ENCODE results near the gene FADS2. TPM values are rescaled to one million over a fixed set of nuclear protein-coding genes. Genes with fewer than 3 reads are reported as not detected.

FADS2 gene
- total RNA-seq, 1 experiment from 2014 or later: 17.1 TPM

- ChIA-PET CTCF (no interaction called here), POLR2A (no interaction called here), RAD21 (ENCODE audit: low non-redundant PET in 1 of 2, low total read pairs in 2 of 2, uncharacterized antibody in 2 of 2, unreplicated experiment in 2 of 2) (no interaction called here)
- BruUV-seq (replicated peaks): no TSS peak
- H3K9me3 ChIP-seq (ENCODE audit: control insufficient read depth in 1 of 2, insufficient read depth in 1 of 2, low read depth in 1 of 2, low read length in 2 of 2): no peaks in the 10 kb centered on the region
- intact Hi-C loops (cut with micrococcal nuclease): no loop called here
- H3K36me3 ChIP-seq (ENCODE audit: control insufficient read depth in 1 of 2, insufficient read depth in 2 of 2, low read length in 2 of 2): no peaks in the 10 kb centered on the region
- no peak for ATAC-seq
- no peaks in the 10 kb centered on the region for H3K4me1 ChIP-seq (ENCODE audit: control insufficient read depth in 1 of 2, insufficient read depth in 2 of 2, low read length in 2 of 2)
- no peaks in the 10 kb centered on the region for H4K20me1 ChIP-seq (ENCODE audit: insufficient read depth)
- no peak overlapping the region for H3K4me3 ChIP-seq (replicated peaks in 1 of 2; ENCODE audit: low read depth in 1 of 2, low read length in 2 of 2)
- no peak overlapping the region for H3K4me2 ChIP-seq (ENCODE audit: low read length)
- no peak overlapping the region for H2AFZ ChIP-seq (ENCODE audit: low read depth, low read length, poor library complexity, severe bottlenecking)
- no peak overlapping the region for H3K27ac ChIP-seq (ENCODE audit: low read depth, low read length)
- TF ChIP-seq ELF1 (IDR thresholded peaks at IDR 0.05; ENCODE audit: borderline replicate concordance, low read depth): no peak
- no peak for TF ChIP-seq SP1 (IDR thresholded peaks at IDR 0.05; ENCODE audit: low read depth)
- TF ChIP-seq REST (IDR thresholded peaks at IDR 0.05; ENCODE audit: low read depth): no peak
- TF ChIP-seq ZFX (IDR thresholded peaks at IDR 0.05): no peak
- TF ChIP-seq, protein P1, sequence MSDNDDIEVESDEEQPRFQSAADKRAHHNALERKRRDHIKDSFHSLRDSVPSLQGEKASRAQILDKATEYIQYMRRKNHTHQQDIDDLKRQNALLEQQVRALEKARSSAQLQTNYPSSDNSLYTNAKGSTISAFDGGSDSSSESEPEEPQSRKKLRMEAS (IDR thresholded peaks at IDR 0.05): no peak
- TF ChIP-seq EZH2phosphoT487 (IDR thresholded peaks at IDR 0.05; ENCODE audit: borderline replicate concordance): no peak
- TF ChIP-seq YY1 (IDR thresholded peaks at IDR 0.05; ENCODE audit: extremely low read depth, insufficient replicate concordance, low read depth, low read length): no peak
- no peak for TF ChIP-seq SIN3A (IDR thresholded peaks at IDR 0.05; ENCODE audit: low read depth)
- TF ChIP-seq ATF3 (IDR thresholded peaks at IDR 0.05): no peak
- no peak for TF ChIP-seq EGR1 (IDR thresholded peaks at IDR 0.05; ENCODE audit: low read depth)
- TF ChIP-seq CTCF (IDR thresholded peaks at IDR 0.05 in 2 of 3, conservative IDR thresholded peaks at IDR 0.05 in 1 of 3; ENCODE audit: borderline replicate concordance in 1 of 3, insufficient read depth in 1 of 3, low read depth in 2 of 3, low read length in 2 of 3): no peak
- no peak for TF ChIP-seq POLR2AphosphoS5 (IDR thresholded peaks at IDR 0.05; ENCODE audit: low read depth, low read length)
- no peak for TF ChIP-seq ZNF274 (IDR thresholded peaks at IDR 0.05; ENCODE audit: low read depth, low read length)
- TF ChIP-seq JUND (IDR thresholded peaks at IDR 0.05): no peak
- no peak for TF ChIP-seq SRF (IDR thresholded peaks at IDR 0.05; ENCODE audit: low read depth)
- no peak for TF ChIP-seq FOSL1 (IDR thresholded peaks at IDR 0.05; ENCODE audit: low read depth)
- no peaks in the 10 kb centered on the region for H3K27me3 ChIP-seq (ENCODE audit: insufficient read depth, low read length)
- H3K9me2 ChIP-seq (ENCODE audit: insufficient read depth): no peaks in the 10 kb centered on the region
- DNase-seq (ENCODE audit: low read depth, low spot score): no peak
- H3K79me2 ChIP-seq (ENCODE audit: insufficient read depth, low read length): no peaks in the 10 kb centered on the region
- no peak overlapping the region for H3K9ac ChIP-seq (ENCODE audit: low read length)
Measured at GRCh38 chr11:61853698-61854169, 25.6 kb downstream of the FADS2 start.

All from HCT116 (cell line).